Fibroblast of the conjunctiva (primary cell): ENCODE data around the gene GJE1.

Experiments used
- DNase-seq: peaks from one replicate; pipeline ENCODE4 v3.0.0-alpha.2; 2010; ENCODE audit warnings: low read depth

GJE1 gene

DNA sequence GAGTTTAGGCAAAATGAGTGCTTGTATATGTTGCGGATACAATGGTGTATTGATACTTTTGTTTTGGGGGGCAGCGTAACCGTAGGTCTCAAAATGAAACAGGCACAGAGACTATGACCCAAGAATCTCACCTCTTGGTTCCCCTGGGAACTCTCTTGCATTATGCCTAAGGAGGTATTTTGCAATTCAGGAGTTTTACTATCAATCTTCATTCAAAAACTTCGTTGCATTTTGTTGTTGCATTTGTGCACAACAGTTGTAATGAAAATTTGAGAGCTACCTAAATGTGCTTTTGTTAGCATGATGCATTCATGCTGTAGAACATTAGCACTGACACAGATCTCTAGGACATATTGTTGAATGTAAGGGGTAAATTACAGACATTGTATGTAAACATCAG lies 32.5 kb downstream of the GJE1 start:
- no peak for DNase-seq

DNA sequence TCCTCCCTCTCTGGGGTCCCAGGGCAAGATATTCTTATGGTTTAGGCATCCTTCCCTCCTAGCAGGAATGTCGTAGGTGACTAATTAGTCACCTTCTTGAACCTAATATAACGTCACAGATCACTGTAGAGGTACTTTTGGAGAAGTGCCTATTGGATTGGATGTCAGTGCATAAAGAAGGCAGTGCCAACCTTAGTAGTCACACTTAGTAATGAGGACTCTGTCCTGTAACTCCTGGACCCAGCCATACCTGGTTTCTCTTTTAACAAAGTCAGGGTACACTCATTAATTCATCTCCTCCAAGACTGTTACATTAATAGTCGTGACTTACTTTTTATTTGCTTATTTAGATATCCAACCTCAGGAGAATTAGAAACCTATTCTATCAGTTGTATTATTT lies 34.3 kb downstream of the GJE1 start:
- DNase-seq = no peak

- DNase-seq = no peak
Observed at GRCh38 chr6:142167486-142167885, 34.8 kb downstream of the GJE1 start.

DNA sequence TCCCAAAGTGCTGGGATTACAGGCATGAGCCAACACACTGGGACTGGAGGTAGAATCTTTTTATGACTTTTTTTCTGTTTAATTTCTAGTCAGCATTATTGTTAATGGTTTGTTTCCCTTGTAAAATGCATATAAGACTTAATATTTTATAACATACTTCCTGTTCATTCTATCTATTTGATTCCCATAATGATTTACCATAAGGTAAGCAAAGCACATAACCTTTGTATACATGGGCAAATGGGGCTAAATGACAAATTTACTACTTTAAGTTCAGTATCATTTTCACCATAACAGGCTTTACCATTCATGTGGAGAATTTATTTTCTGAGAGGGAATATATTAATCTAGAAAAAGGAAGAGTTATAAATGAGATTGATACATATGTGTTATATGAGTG lies 38.6 kb downstream of the GJE1 start:
- DNase-seq = no peak

DNA sequence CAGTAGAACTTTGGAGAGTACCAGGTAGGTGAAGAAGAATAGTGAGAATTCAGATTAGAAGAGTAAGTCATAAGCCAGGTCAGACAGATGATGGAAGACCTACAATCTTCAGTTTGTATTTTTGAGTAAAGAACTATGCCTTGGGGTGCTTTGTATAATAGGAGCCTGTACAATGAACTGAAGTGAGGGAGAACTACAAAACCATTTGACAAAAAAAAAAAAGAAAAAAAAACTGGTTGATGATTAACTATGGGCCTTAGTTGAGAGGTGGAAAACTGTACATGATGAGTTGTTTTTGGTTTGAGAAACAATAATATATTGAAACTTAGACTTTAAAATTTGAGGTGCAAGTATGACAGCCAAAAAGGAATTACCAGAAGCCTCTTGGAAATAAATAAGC lies 40.0 kb downstream of the GJE1 start:
- no peak for DNase-seq

DNA sequence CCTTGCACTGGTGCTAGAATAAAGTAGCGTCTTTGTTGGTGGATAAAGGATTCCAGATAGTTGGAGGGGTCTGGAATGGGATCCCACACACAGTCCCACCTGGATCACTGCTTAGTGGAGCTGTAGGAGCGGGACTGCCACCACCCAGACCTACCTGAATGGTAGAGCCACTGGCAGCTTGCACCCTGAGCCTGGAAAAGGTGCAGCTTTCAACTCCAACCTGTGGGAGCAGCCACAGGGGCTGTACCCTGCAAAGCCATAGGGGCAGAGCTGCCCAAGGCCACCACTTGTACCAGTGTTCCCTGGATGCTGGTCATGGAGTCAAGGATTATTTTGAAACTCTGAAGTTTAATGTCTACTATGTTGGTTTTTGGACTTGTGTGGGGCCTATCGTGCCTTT lies 41.3 kb downstream of the GJE1 start:
- no peak for DNase-seq

- no peak for DNase-seq
Observed at GRCh38 chr6:142174703-142175102, 42.0 kb downstream of the GJE1 start.

DNA sequence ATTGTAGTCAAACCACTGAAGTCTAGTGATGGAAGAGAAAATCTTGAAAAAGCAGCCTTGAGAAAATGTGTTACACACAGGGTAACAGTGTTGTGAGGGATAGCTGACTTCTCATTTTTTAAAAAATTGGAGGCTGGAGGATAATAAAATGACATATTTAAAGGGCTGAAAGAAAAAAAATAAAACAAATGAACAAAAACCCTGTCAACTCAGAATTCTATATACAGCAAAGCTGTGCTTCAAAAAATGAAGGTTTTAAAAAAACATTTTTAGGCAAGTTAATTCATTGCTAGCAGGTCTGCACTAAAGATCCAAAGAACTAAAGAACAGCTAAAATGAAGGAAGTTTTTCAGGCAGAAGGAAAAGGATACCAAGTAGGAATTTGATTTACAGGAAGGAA lies 45.4 kb downstream of the GJE1 start:
- DNase-seq = no peak

GRCh38 chr6:142182004-142182403 lies 49.3 kb downstream of the GJE1 start:
- DNase-seq = no peak

DNA sequence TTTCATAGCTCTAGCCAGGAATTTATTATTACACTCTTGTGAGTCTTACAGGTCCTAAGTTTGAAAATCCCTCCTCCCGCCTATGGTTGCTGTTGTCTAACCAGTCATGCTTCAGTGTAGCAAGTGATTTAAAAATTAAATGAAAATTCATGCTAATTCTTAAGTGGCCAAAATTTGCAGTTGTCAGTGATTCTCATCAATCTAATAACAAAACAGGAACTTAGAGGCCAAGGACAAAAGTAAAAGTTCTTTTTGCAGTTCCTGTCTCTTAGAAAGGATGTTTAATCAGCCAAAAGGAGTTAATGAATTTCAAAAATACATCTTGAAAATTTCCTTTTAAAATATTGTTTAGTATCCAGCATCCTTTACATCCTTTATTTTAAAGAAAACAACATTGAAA lies 50.6 kb downstream of the GJE1 start:
- no peak for DNase-seq

GRCh38 chr6:142184307-142184706 lies 51.6 kb downstream of the GJE1 start:
- no peak for DNase-seq
